PC-9 (cell line): ENCODE measurements around the gene IFNAR2. TPM values are rescaled to one million over a fixed set of nuclear protein-coding genes. Genes with fewer than 3 reads are reported as not detected.

ENCODE experiments used
- BruUV-seq: library from RNA; stranded (reverse); fragments of 400-500 nt; replicated peaks from 2 replicates; lab custom pipeline; 2021; lab: Mats Ljungman, UMichigan
- CTCF ChIA-PET: fragments of 300-600 bp; sonication (Branson Sonifier 250); formaldehyde crosslinking; loops from one replicate; lab custom pipeline; 2022; ENCODE audit warnings: antibody characterized with exemption; lab: Charles Lee
- POLR2A ChIA-PET: fragments of 300-600 bp; sonication (Branson Sonifier 250); formaldehyde crosslinking; loops from one replicate; lab custom pipeline; 2022; ENCODE audit warnings: antibody characterized with exemption; ENCODE audit not compliant: unreplicated experiment; lab: Charles Lee
- DNase-seq, 2 experiments: peaks; one replicate each; pipeline versions ENCODE4 v3.0.0 to v3.0.0-alpha.2; 2015 to 2022; ENCODE audit warnings: mixed read lengths in 1 of 2
- H2AFZ ChIP-seq: fragments of 200-600 bp; sonication (generic); 2 replicates; pipeline ENCODE4 v1.8.1; 2017; ENCODE audit warnings: antibody characterized with exemption
- H3F3A ChIP-seq: fragments of 200-600 bp; sonication (generic); 2 replicates; pipeline ENCODE4 v1.8.1; 2017; ENCODE audit warnings: antibody characterized with exemption, mild to moderate bottlenecking, low read depth; ENCODE audit not compliant: insufficient read depth
- H3K27ac ChIP-seq: fragments of 200-600 bp; sonication (generic); 2 replicates; pipeline ENCODE4 v1.6.1; 2016; ENCODE audit warnings: mixed run types
- H3K27me3 ChIP-seq: fragments of 200-600 bp; sonication (generic); 2 replicates; pipeline ENCODE4 v1.6.1; 2016; ENCODE audit warnings: low read depth, mixed run types; ENCODE audit not compliant: insufficient read depth
- H3K36me3 ChIP-seq: fragments of 200-600 bp; sonication (generic); 2 replicates; pipeline ENCODE4 v1.6.1; 2016; ENCODE audit warnings: low read depth, mixed run types
- H3K4me1 ChIP-seq: fragments of 200-600 bp; sonication (generic); replicated peaks from 2 replicates; pipeline ENCODE4 v1.6.1; 2016; ENCODE audit warnings: mixed run types; ENCODE audit not compliant: insufficient read depth
- H3K4me2 ChIP-seq: fragments of 200-600 bp; sonication (generic); 2 replicates; pipeline ENCODE4 v1.6.1; 2017; ENCODE audit warnings: mixed run types
- H3K4me3 ChIP-seq: fragments of 200-600 bp; sonication (generic); 2 replicates; pipeline ENCODE4 v1.6.1; 2016; ENCODE audit warnings: mixed run types
- H3K79me2 ChIP-seq: fragments of 200-600 bp; sonication (generic); 2 replicates; pipeline ENCODE4 v1.6.1; 2017; ENCODE audit warnings: low read depth, mixed run types
- H3K9me2 ChIP-seq: fragments of 200-600 bp; sonication (generic); 2 replicates; pipeline ENCODE4 v1.8.1; 2017; ENCODE audit warnings: mild to moderate bottlenecking; ENCODE audit not compliant: insufficient read depth
- H3K9me3 ChIP-seq: fragments of 200-600 bp; sonication (generic); 2 replicates; pipeline ENCODE4 v1.8.1; 2016; ENCODE audit warnings: low read depth; ENCODE audit not compliant: insufficient read depth
- H4K20me1 ChIP-seq: fragments of 200-600 bp; sonication (generic); 2 replicates; pipeline ENCODE4 v1.8.1; 2017; ENCODE audit not compliant: insufficient read depth
- CTCF ChIP-seq: fragments of 200-600 bp; sonication (generic); conservative IDR thresholded peaks from 2 replicates; pipeline ENCODE4 v1.6.1; 2017; ENCODE audit warnings: mixed run types, antibody characterized with exemption, mild to moderate bottlenecking, moderate library complexity
- EZH2 ChIP-seq: fragments of 200-600 bp; sonication (generic); IDR thresholded peaks from 2 replicates; pipeline ENCODE4 v1.8.0; 2017; ENCODE audit warnings: antibody characterized with exemption, low read depth
- intact Hi-C: fragments of 100-400 bp; cut with micrococcal nuclease; formaldehyde crosslinking; loops from one replicate; pipeline ENCODE4 v1.10.0; 2022; ENCODE audit not compliant: unreplicated experiment
- total RNA-seq: library from RNA; stranded (reverse); gene quantifications from 2 replicates; pipeline ENCODE4 v1.2.3, GENCODE V29; 2021

Gene IFNAR2
- total RNA-seq, 1 experiment from 2014 or later = 10.3 TPM

- Histone ChIP-seq H3K4me2 (peak overlapping the region; percentile 88), H2AFZ (no peak overlapping the region), H3F3A (peaks cover 18% of the 10 kb centered on the region), H3K4me3 (peak overlapping the region; percentile 79; the same call in 1 of the 2 replicates), H4K20me1 (no peaks in the 10 kb centered on the region), H3K27ac (no peak overlapping the region), H3K9me3 (no peaks in the 10 kb centered on the region), H3K4me1 (peaks cover 23% of the 10 kb centered on the region), H3K36me3 (no peaks in the 10 kb centered on the region), H3K27me3 (no peaks in the 10 kb centered on the region), H3K79me2 (peaks cover 5% of the 10 kb centered on the region; the same call in 1 of the 2 replicates), H3K9me2 (no peaks in the 10 kb centered on the region)
- BruUV-seq = TSS peak; percentile 46
- intact Hi-C loops = no loop called here
- CTCF ChIA-PET = no interaction called here
- POLR2A ChIA-PET = no interaction called here
- no peak for TF ChIP-seq EZH2
- TF ChIP-seq CTCF = no peak
- no peak for DNase-seq
Measured at GRCh38 chr21:33231526-33231925, 1.8 kb downstream of the IFNAR2 start.

GRCh38 chr21:33232291-33233034, 2.7 kb downstream of the IFNAR2 start:
- intact Hi-C loops = no loop called here

More at GRCh38 chr21:33232291-33233034, 2.7 kb downstream of the IFNAR2 start:
- Histone ChIP-seq H3K4me2 (no peak overlapping the region), H3K4me3 (no peak overlapping the region), H3K9me3 (no peaks in the 10 kb centered on the region), H4K20me1 (no peaks in the 10 kb centered on the region), H3K27ac (no peak overlapping the region), H3K27me3 (no peaks in the 10 kb centered on the region), H3K79me2 (peaks cover 5% of the 10 kb centered on the region; the same call in 1 of the 2 replicates), H3K4me1 (peaks cover 16% of the 10 kb centered on the region), H3F3A (peaks cover 12% of the 10 kb centered on the region), H3K36me3 (no peaks in the 10 kb centered on the region), H2AFZ (no peak overlapping the region), H3K9me2 (no peaks in the 10 kb centered on the region)
- POLR2A ChIA-PET = no interaction called here
- no TSS peak for BruUV-seq
- CTCF ChIA-PET = no interaction called here
- TF ChIP-seq CTCF = no peak
- TF ChIP-seq EZH2 = no peak
- no peak for DNase-seq
